NCI-H2171 (cell line): Measurements from ENCODE around the gene PRR14L.
A peak's percentile ranks its signal among the peaks of the same experiment; 100 is the strongest.
"Not testable (repeated sequence)": the region's sequence is repeated elsewhere in the genome, so short reads cannot be mapped to it uniquely, and the experiment has no call there.

Experiments used
- DNase-seq: peaks from one replicate; lab custom pipeline; 2025; lab: John Stamatoyannopoulos, UW

Gene PRR14L

GRCh38 chr22:31749636-31750364 lies at the start of gene PRR14L:
Gene PRR14L, minus strand, starts transcription at chr22:31750132. Its CDS starts 11,272 bp downstream, at chr22:31738860.
- DNase-seq = peak; percentile 95

GRCh38 chr22:31799358-31799757 lies 49.4 kb upstream of the PRR14L start:
- not testable (repeated sequence) for DNase-seq

- DNase-seq = no peak
These were observed 40.3 kb upstream of the PRR14L start for GRCh38 chr22:31790240-31790639.

- DNase-seq = no peak
These were observed 39.9 kb upstream of the PRR14L start for GRCh38 chr22:31789803-31790202.

- no peak for DNase-seq
These were observed 26.3 kb upstream of the PRR14L start for GRCh38 chr22:31776231-31776630.

- DNase-seq = no peak
These were observed 23.5 kb upstream of the PRR14L start for GRCh38 chr22:31773416-31773815.

GRCh38 chr22:31768422-31769059 lies 18.6 kb upstream of the PRR14L start:
- DNase-seq = no peak

GRCh38 chr22:31764785-31765184 lies 14.9 kb upstream of the PRR14L start:
- no peak for DNase-seq

GRCh38 chr22:31758860-31759259 lies 8.9 kb upstream of the PRR14L start:
- not testable (repeated sequence) for DNase-seq

- DNase-seq = no peak
These were observed 7.3 kb upstream of the PRR14L start for GRCh38 chr22:31757265-31757664.

- no peak for DNase-seq
These were observed 4.9 kb upstream of the PRR14L start for GRCh38 chr22:31754813-31755212.

GRCh38 chr22:31753634-31754501 lies 3.9 kb upstream of the PRR14L start, which contains the start of gene DEPDC5:
Gene DEPDC5, plus strand, starts transcription at chr22:31754019. Its CDS starts 903 bp downstream, at chr22:31754922.
- peak; percentile 95 for DNase-seq

- no peak for DNase-seq
These were observed 3.2 kb upstream of the PRR14L start for GRCh38 chr22:31753005-31753633.

GRCh38 chr22:31752096-31752847 lies 2.3 kb upstream of the PRR14L start:
- no peak for DNase-seq

GRCh38 chr22:31750365-31751284 lies 693 bp upstream of the PRR14L start:
- no peak for DNase-seq

GRCh38 chr22:31748490-31748889 lies 1.4 kb downstream of the PRR14L start:
- DNase-seq = no peak

GRCh38 chr22:31747441-31747840 lies 2.5 kb downstream of the PRR14L start:
- DNase-seq = no peak

GRCh38 chr22:31743871-31744270 lies 6.1 kb downstream of the PRR14L start:
- DNase-seq = no peak

GRCh38 chr22:31742682-31743081 lies 7.2 kb downstream of the PRR14L start:
- no peak for DNase-seq

GRCh38 chr22:31742115-31742514 lies 7.8 kb downstream of the PRR14L start:
- DNase-seq = no peak
